HepG2 (cell line): ENCODE results near the gene MT1A. TPM values are rescaled to one million over a fixed set of nuclear protein-coding genes. Genes with fewer than 3 reads are reported as not detected.

Experiments used
- polyA plus RNA-seq, 8 experiments: library from polyadenylated mRNA; depleted of rRNA in 3 of 8; stranded (reverse) in 7 of 8; unstranded in 1 of 8; fragments of >200 nt; fragmentation: Illumina TruSeq in 4 of 8; extraction: Trizol in 4 of 8; gene quantifications; 2 replicates each; pipeline versions ENCODE4 v1.2.1 to v1.2.3, GENCODE V29; 2011 to 2016; ENCODE audit warnings: low read depth in 4 of 8, missing spikeins in 1 of 8, mixed read lengths in 1 of 8; ENCODE audit not compliant: insufficient read depth in 1 of 8
- total RNA-seq, 5 experiments: library from RNA; depleted of rRNA; stranded (reverse); fragments of >200 nt; fragmentation: Illumina TruSeq; extraction: Trizol; gene quantifications; 2 replicates each; pipeline ENCODE4 v1.2.3, GENCODE V29; 2016; ENCODE audit warnings: low read depth in 1 of 5

The MT1A gene
- total and polyA plus RNA-seq, 2 of the 13 experiments (the other 11 are each of a cell fraction or from before 2014, with no cell fraction given), result 8.3 to 10.4 TPM

Other genes starting within 250 kb of the MT1A start
- gene AMFR, start 213.1 kb upstream of the MT1A start, total RNA-seq (2016; rRNA removed; fragmentation: Illumina TruSeq; extraction: Trizol), result 80.0 and 108 TPM in 2 replicates
- 52.9 and 65.3 TPM in 2 replicates for gene AMFR, start 213.1 kb upstream of the MT1A start, polyA plus RNA-seq (2011; rRNA removed)
- 210 and 320 TPM in 2 replicates for gene NUDT21, start 187.3 kb upstream of the MT1A start, total RNA-seq (2016; rRNA removed; fragmentation: Illumina TruSeq; extraction: Trizol)
- gene NUDT21, start 187.3 kb upstream of the MT1A start, polyA plus RNA-seq (2011; rRNA removed), result 162 and 177 TPM in 2 replicates
- 81.3 and 160 TPM in 2 replicates for gene OGFOD1, start 187.1 kb upstream of the MT1A start, total RNA-seq (2016; rRNA removed; fragmentation: Illumina TruSeq; extraction: Trizol)
- gene OGFOD1, start 187.1 kb upstream of the MT1A start, polyA plus RNA-seq (2011; rRNA removed), result 31.1 and 35.2 TPM in 2 replicates
- 59.7 and 63.5 TPM in 2 replicates for gene BBS2, start 118.6 kb upstream of the MT1A start, total RNA-seq (2016; rRNA removed; fragmentation: Illumina TruSeq; extraction: Trizol)
- gene BBS2, start 118.6 kb upstream of the MT1A start, polyA plus RNA-seq (2011; rRNA removed), result 58.2 and 68.3 TPM in 2 replicates
- not detected in 2 replicates for gene MT4, start 73.6 kb upstream of the MT1A start, total RNA-seq (2016; rRNA removed; fragmentation: Illumina TruSeq; extraction: Trizol)
- gene MT4, start 73.6 kb upstream of the MT1A start, polyA plus RNA-seq (2011; rRNA removed), result not detected in 2 replicates
- not detected in 2 replicates for gene MT3, start 49.1 kb upstream of the MT1A start, total RNA-seq (2016; rRNA removed; fragmentation: Illumina TruSeq; extraction: Trizol)
- not detected in 2 replicates for gene MT3, start 49.1 kb upstream of the MT1A start, polyA plus RNA-seq (2011; rRNA removed)
- 371 and 409 TPM in 2 replicates for gene MT2A, start 30.1 kb upstream of the MT1A start, total RNA-seq (2016; rRNA removed; fragmentation: Illumina TruSeq; extraction: Trizol)
- 115 and 135 TPM in 2 replicates for gene MT2A, start 30.1 kb upstream of the MT1A start, polyA plus RNA-seq (2011; rRNA removed)
- gene MT1E, start 12.9 kb upstream of the MT1A start, total RNA-seq (2016; rRNA removed; fragmentation: Illumina TruSeq; extraction: Trizol), result 1,072 and 1,398 TPM in 2 replicates
- gene MT1E, start 12.9 kb upstream of the MT1A start, polyA plus RNA-seq (2011; rRNA removed), result 65.7 and 110 TPM in 2 replicates
- gene MT1M, start 6.0 kb upstream of the MT1A start, total RNA-seq (2016; rRNA removed; fragmentation: Illumina TruSeq; extraction: Trizol), result 4.6 and 5.5 TPM in 2 replicates
- not detected in 2 replicates for gene MT1M, start 6.0 kb upstream of the MT1A start, polyA plus RNA-seq (2011; rRNA removed)
- gene MT1B, start 13.2 kb downstream of the MT1A start, total RNA-seq (2016; rRNA removed; fragmentation: Illumina TruSeq; extraction: Trizol), result 0.89 TPM in 1 of 2 replicates, not detected in the other
- not detected in 2 replicates for gene MT1B, start 13.2 kb downstream of the MT1A start, polyA plus RNA-seq (2011; rRNA removed)
- gene MT1F, start 19.3 kb downstream of the MT1A start, total RNA-seq (2016; rRNA removed; fragmentation: Illumina TruSeq; extraction: Trizol), result 169 and 211 TPM in 2 replicates
- gene MT1F, start 19.3 kb downstream of the MT1A start, polyA plus RNA-seq (2011; rRNA removed), result 1.2 and 1.9 TPM in 2 replicates
- 377 and 511 TPM in 2 replicates for gene MT1G, start 29.4 kb downstream of the MT1A start, total RNA-seq (2016; rRNA removed; fragmentation: Illumina TruSeq; extraction: Trizol)
- gene MT1G, start 29.4 kb downstream of the MT1A start, polyA plus RNA-seq (2011; rRNA removed), result 1.1 and 3.6 TPM in 2 replicates
- 0.60 TPM in 1 of 2 replicates, not detected in the other for gene MT1H, start 31.1 kb downstream of the MT1A start, total RNA-seq (2016; rRNA removed; fragmentation: Illumina TruSeq; extraction: Trizol)
- not detected in 2 replicates for gene MT1H, start 31.1 kb downstream of the MT1A start, polyA plus RNA-seq (2011; rRNA removed)
- gene MT1X, start 43.8 kb downstream of the MT1A start, total RNA-seq (2016; rRNA removed; fragmentation: Illumina TruSeq; extraction: Trizol), result 288 and 327 TPM in 2 replicates
- gene MT1X, start 43.8 kb downstream of the MT1A start, polyA plus RNA-seq (2011; rRNA removed), result 9.8 and 19.7 TPM in 2 replicates
- gene NUP93, start 91.5 kb downstream of the MT1A start, total RNA-seq (2016; rRNA removed; fragmentation: Illumina TruSeq; extraction: Trizol), result 140 and 192 TPM in 2 replicates
- gene NUP93, start 91.5 kb downstream of the MT1A start, polyA plus RNA-seq (2011; rRNA removed), result 50.1 and 58.5 TPM in 2 replicates
- not detected in 2 replicates for gene SLC12A3, start 226.5 kb downstream of the MT1A start, total RNA-seq (2016; rRNA removed; fragmentation: Illumina TruSeq; extraction: Trizol)
- 5.1 and 6.2 TPM in 2 replicates for gene SLC12A3, start 226.5 kb downstream of the MT1A start, polyA plus RNA-seq (2011; rRNA removed)